Measurements from ENCODE around the gene METTL3. TPM values are rescaled to one million over a fixed set of nuclear protein-coding genes. Genes with fewer than 3 reads are reported as not detected.

METTL3 gene
- total and polyA plus RNA-seq, 2 of the 13 experiments (the other 11 are each of a cell fraction or from before 2014, with no cell fraction given), result 123 to 130 TPM

- TF ChIP-seq RERE (CRISPR knock-in tag; IDR thresholded peaks at IDR 0.05; ENCODE audit: low read depth) (no peak; the same call in 1 of the 2 replicates), PITX1 (CRISPR knock-in tag; IDR thresholded peaks at IDR 0.05) (peak; percentile 71; the same call in 1 of the 2 replicates), ZNF639 (CRISPR knock-in tag; conservative IDR thresholded peaks at IDR 0.05) (no peak; the same call in 1 of the 2 replicates), MAZ (IDR thresholded peaks at IDR 0.05; ENCODE audit: borderline replicate concordance, low read depth, low read length) (peak; percentile 45; the same call in 1 of the 2 replicates), MAZ (CRISPR knock-in tag; IDR thresholded peaks at IDR 0.05; ENCODE audit: low read depth) (peak; percentile 92), ZSCAN5A (CRISPR knock-in tag; IDR thresholded peaks at IDR 0.05; ENCODE audit: borderline replicate concordance) (peak; percentile 80; the same call in 1 of the 2 replicates), MLLT10 (CRISPR knock-in tag; IDR thresholded peaks at IDR 0.05) (no peak), RELA (CRISPR knock-in tag; IDR thresholded peaks at IDR 0.05) (peak; percentile 71; the same call in 1 of the 2 replicates), AHDC1 (CRISPR knock-in tag; IDR thresholded peaks at IDR 0.05; ENCODE audit: borderline replicate concordance) (peak; percentile 45; the same call in 1 of the 2 replicates), FOXM1 (CRISPR knock-in tag; IDR thresholded peaks at IDR 0.05) (0 out of 2 replicates have a peak, but pooled peaks have one; percentile 63), SNAPC2 (CRISPR knock-in tag; IDR thresholded peaks at IDR 0.05) (peak; percentile 92; the same call in 1 of the 2 replicates), BHLHE40 (IDR thresholded peaks at IDR 0.05; ENCODE audit: low read length) (no peak)
These were observed at the start of gene METTL3 (continued) for GRCh38 chr14:21510735-21511657.
